T-cell (primary cell): ENCODE measurements around the gene SOX18. TPM values are rescaled to one million over a fixed set of nuclear protein-coding genes. Genes with fewer than 3 reads are reported as not detected.

Experiments used
- ATAC-seq, 4 experiments: fragments of 200-7000 bp in 3 of 4; fragments of 150-1000 bp in 1 of 4; cut with Tn5 transposase; replicated peaks in 1 of 4; 1 replicate in 3 of 4; 2 replicates in 1 of 4; pipeline ENCODE4 v1.10.0; 2021; ENCODE audit warnings: moderate library complexity in 3 of 4, mild to moderate bottlenecking in 2 of 4, moderate number of reproducible peaks in 1 of 4
- CTCF ChIA-PET, 2 donors: fragments of 300-600 bp; sonication (Branson Sonifier 250); formaldehyde crosslinking; loops; one replicate each; lab custom pipeline; 2022; ENCODE audit warnings: antibody characterized with exemption in 2 of 2; lab: Charles Lee
- POLR2A ChIA-PET, 2 donors: fragments of 300-600 bp; sonication (Branson Sonifier 250); formaldehyde crosslinking; loops; one replicate each; lab custom pipeline; 2022; ENCODE audit warnings: antibody characterized with exemption in 2 of 2; lab: Charles Lee
- DNase-seq, 35 experiments: peaks; one replicate each; pipeline versions ENCODE4 v3.0.0 to v3.0.0-alpha.2; 2013 to 2023
- H3K27ac ChIP-seq: one replicate; pipeline ENCODE4 v1.5.1; 2013; ENCODE audit warnings: low read length
- H3K27me3 ChIP-seq, 2 experiments: replicated peaks in 1 of 2; 1 replicate in 1 of 2; 2 replicates in 1 of 2; pipeline versions ENCODE4 v1.6.1 to v1.7.0; 2013; ENCODE audit warnings: low read length in 1 of 2, mixed read lengths in 1 of 2; ENCODE audit not compliant: control insufficient read depth in 2 of 2, insufficient read depth in 2 of 2; ENCODE audit errors: extremely low read depth in 1 of 2
- H3K36me3 ChIP-seq, 2 donors: 1 replicate in 1 of 2; 2 replicates in 1 of 2; pipeline versions ENCODE4 v1.6.1 to v1.7.0; 2013; ENCODE audit warnings: low read length in 1 of 2; ENCODE audit not compliant: control insufficient read depth in 2 of 2, insufficient read depth in 1 of 2; ENCODE audit errors: extremely low read depth in 1 of 2
- H3K4me1 ChIP-seq, 2 experiments: 1 replicate in 1 of 2; 2 replicates in 1 of 2; pipeline versions ENCODE4 v1.6.1 to v1.7.0; 2013; ENCODE audit warnings: low read length in 2 of 2, mixed read lengths in 1 of 2; ENCODE audit not compliant: insufficient read depth in 2 of 2, control insufficient read depth in 1 of 2; ENCODE audit errors: extremely low read depth in 1 of 2
- H3K4me3 ChIP-seq, 2 donors: 1 replicate in 1 of 2; 2 replicates in 1 of 2; pipeline versions ENCODE4 v1.5.1 to v1.7.0; 2013; ENCODE audit warnings: mild to moderate bottlenecking in 2 of 2, low read length in 1 of 2, moderate library complexity in 1 of 2; ENCODE audit not compliant: control insufficient read depth in 1 of 2; ENCODE audit errors: extremely low read depth in 1 of 2
- H3K9me3 ChIP-seq: 2 replicates; pipeline ENCODE4 v1.7.0; 2013
- H3K27ac Mint-ChIP-seq, 2 donors: one replicate each; pipeline ENCODE4 v1.8.0; 2020 to 2021; ENCODE audit warnings: mild to moderate bottlenecking in 2 of 2, mixed read lengths in 2 of 2
- H3K27me3 Mint-ChIP-seq, 2 donors: one replicate each; pipeline ENCODE4 v1.8.0; 2021 to 2022; ENCODE audit warnings: mixed read lengths in 2 of 2
- H3K36me3 Mint-ChIP-seq: one replicate; pipeline ENCODE4 v1.8.0; 2021; ENCODE audit warnings: mixed read lengths
- H3K4me1 Mint-ChIP-seq, 3 donors: one replicate each; pipeline ENCODE4 v1.8.0; 2020 to 2022; ENCODE audit warnings: mixed read lengths in 3 of 3, mild to moderate bottlenecking in 1 of 3
- H3K4me3 Mint-ChIP-seq, 3 donors: one replicate each; pipeline ENCODE4 v1.8.0; 2020 to 2022; ENCODE audit warnings: mild to moderate bottlenecking in 3 of 3, mixed read lengths in 3 of 3, moderate library complexity in 3 of 3
- H3K9me3 Mint-ChIP-seq, 3 donors: one replicate each; pipeline ENCODE4 v1.8.0; 2020 to 2022; ENCODE audit warnings: mixed read lengths in 3 of 3
- WGBS: methylation state at CpG from one replicate; pipeline ENCODE4 v1.1.5; 2013; ENCODE audit warnings: missing lambda C conversion rate; ENCODE audit not compliant: insufficient coverage; 5-methylcytosine and 5-hydroxymethylcytosine counted together
- total RNA-seq, 35 experiments: library from RNA in 6 of 35; stranded (reverse) in 6 of 35; fragments of 120-200 nt in 1 of 35; gene quantifications; one replicate each; pipeline versions ENCODE4 v1.2.1 to v1.2.4 and lab custom pipeline; 2013 to 2026

SOX18 gene
- total RNA-seq, 5 donors from 2014 or later (not counting 1 experiment from before 2014, with no cell fraction given), result 0.35 to 0.56 (median 0.44) TPM; not detected in 2

DNA sequence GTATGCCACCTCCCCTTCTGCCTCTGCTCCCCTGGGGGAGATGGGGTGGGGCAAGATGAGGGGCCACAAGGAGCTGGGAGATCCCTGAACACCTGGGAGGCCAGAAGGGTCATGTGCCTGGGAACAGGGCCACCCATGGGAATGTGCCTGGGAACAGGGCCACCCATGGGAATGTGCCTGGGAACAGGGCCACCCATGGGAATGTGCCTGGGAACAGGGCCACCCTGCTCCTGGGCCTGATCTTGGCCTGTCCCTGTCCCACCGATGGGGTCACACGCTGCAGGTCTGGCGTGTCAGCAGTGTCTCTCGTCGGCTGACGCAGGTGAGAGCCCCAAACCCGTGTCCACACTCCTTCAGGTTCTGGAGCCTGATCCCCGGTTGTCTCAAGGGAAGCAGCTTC is 25.5 kb upstream of the SOX18 start:
- peaks cover 8 to 50% of the 10 kb centered on the region in 2 experiments for H3K4me1 ChIP-seq
- H3K36me3 Mint-ChIP-seq, result peaks cover 3% of the 10 kb centered on the region
- no peaks in the 10 kb centered on the region for H3K27me3 ChIP-seq
- DNase-seq (no peak), ATAC-seq (no peak)
- peak overlapping the region in 1 of 2 donors; percentile 22 for H3K27ac Mint-ChIP-seq
- ChIA-PET CTCF (interaction anchor here in 1 of 2 donors (0.7 kb wide), 1 partner anchor 28 kb away, joined by 10 read pairs; no protein-coding TSS in a partner anchor), POLR2A (no interaction called here)
- no peaks in the 10 kb centered on the region for H3K9me3 ChIP-seq
- peaks cover 13 to 29% (median 22%) of the 10 kb centered on the region in 3 donors for H3K4me1 Mint-ChIP-seq
- 99% methylated on average over 8 of the region's 8 CpGs for WGBS
- no peak overlapping the region for H3K4me3 ChIP-seq
- H3K36me3 ChIP-seq, result peaks cover 9 to 42% of the 10 kb centered on the region in 2 donors
- H3K27ac ChIP-seq, result no peak overlapping the region
- H3K9me3 Mint-ChIP-seq, result no peaks in the 10 kb centered on the region
- no peaks in the 10 kb centered on the region for H3K27me3 Mint-ChIP-seq
- no peak overlapping the region for H3K4me3 Mint-ChIP-seq

DNA sequence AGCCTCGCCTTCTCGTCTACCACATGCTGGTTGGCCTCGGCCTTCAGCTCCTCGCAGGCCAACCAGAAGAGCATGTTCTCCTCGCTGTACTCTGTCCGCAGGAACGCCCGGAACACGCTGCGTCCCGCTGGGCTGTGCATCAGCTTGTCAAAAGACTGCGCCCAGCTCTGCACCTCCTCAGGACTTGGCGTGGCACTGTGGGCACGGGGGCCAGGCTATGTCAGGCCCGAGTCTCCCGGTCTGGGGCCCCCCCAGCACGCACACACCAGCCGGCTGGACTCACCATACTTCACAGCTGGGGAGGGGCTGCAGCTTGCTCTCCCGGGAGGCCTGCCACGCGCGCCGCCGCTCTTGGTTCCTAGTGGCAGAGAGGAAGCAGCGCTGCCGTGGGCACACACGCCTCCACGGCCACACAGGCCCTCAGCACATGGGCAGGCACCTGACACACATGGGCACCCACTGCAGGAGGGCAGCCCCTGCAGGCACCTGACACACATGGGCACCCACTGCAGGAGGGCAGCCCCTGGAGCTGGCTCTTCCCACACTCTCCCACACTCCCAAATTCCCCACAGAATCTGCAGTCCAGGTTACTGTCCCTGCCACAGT is 24.8 kb upstream of the SOX18 start:
- Histone ChIP-seq H3K4me1 (peaks cover 8 to 56% of the 10 kb centered on the region in 2 experiments), H3K9me3 (no peaks in the 10 kb centered on the region), H3K27ac (no peak overlapping the region), H3K27me3 (no peaks in the 10 kb centered on the region), H3K4me3 (no peak overlapping the region), H3K36me3 (peaks cover 9 to 42% of the 10 kb centered on the region in 2 donors)
- ATAC-seq (no peak), DNase-seq (no peak)
- H3K27me3 Mint-ChIP-seq, result no peaks in the 10 kb centered on the region
- H3K27ac Mint-ChIP-seq, result peak overlapping the region in 1 of 2 donors; percentile 27
- no peaks in the 10 kb centered on the region for H3K9me3 Mint-ChIP-seq
- WGBS, result 94% methylated on average over 27 of the region's 28 CpGs
- CTCF ChIA-PET, result no interaction called here
- POLR2A ChIA-PET, result no interaction called here
- H3K4me3 Mint-ChIP-seq, result no peak overlapping the region
- peaks cover 13 to 32% (median 22%) of the 10 kb centered on the region in 3 donors for H3K4me1 Mint-ChIP-seq
- peaks cover 3% of the 10 kb centered on the region for H3K36me3 Mint-ChIP-seq

DNA sequence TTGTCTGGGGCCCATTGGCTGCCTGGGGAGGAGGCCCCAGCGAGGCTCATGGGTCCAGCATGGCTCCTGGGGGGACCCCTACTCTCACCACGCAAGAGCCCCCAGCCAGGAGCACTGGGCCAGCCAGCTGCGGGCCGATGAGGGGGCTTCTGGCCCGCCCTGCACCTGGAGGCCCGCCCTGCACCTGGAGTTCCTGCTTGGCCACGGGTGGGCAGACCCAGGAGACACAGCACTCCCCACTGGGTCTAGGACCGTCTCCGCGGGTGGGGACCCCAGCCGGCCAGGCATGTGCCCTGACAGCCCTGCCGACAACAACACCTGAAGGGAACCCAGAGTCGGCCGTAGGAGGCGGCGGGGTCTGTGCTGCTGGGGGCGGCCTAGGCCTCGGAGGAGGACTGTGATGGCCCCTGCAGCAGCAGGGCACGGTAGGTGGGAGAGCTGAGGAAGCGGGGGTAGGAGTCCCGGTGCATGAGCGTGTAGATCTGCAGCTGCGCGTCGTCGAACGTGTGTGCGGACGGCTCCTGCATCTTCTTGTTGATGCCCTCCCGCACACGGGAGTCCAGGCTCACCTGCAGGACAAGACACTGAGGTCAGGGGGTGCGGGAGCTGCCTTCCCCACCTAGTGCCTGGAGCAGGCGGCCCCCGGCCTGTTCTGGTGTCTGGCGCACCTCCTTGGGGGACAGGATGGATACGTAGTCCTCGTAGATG is 24.2 kb upstream of the SOX18 start:
- H3K27ac ChIP-seq, result no peak overlapping the region
- no peaks in the 10 kb centered on the region for H3K9me3 ChIP-seq
- ChIA-PET POLR2A (no interaction called here), CTCF (no interaction called here)
- H3K36me3 ChIP-seq, result peaks cover 9 to 42% of the 10 kb centered on the region in 2 donors
- peaks cover 8 to 56% of the 10 kb centered on the region in 2 experiments for H3K4me1 ChIP-seq
- Mint-ChIP-seq H3K36me3 (peaks cover 3% of the 10 kb centered on the region), H3K9me3 (no peaks in the 10 kb centered on the region), H3K27ac (no peak overlapping the region), H3K4me3 (no peak overlapping the region), H3K27me3 (no peaks in the 10 kb centered on the region), H3K4me1 (peaks cover 13 to 34% (median 18%) of the 10 kb centered on the region in 3 donors)
- ATAC-seq, result no peak
- whole genome bisulfite sequencing, result 96% methylated on average over 32 of the region's 37 CpGs
- DNase-seq, result no peak
- H3K27me3 ChIP-seq, result no peaks in the 10 kb centered on the region
- H3K4me3 ChIP-seq, result no peak overlapping the region

DNA sequence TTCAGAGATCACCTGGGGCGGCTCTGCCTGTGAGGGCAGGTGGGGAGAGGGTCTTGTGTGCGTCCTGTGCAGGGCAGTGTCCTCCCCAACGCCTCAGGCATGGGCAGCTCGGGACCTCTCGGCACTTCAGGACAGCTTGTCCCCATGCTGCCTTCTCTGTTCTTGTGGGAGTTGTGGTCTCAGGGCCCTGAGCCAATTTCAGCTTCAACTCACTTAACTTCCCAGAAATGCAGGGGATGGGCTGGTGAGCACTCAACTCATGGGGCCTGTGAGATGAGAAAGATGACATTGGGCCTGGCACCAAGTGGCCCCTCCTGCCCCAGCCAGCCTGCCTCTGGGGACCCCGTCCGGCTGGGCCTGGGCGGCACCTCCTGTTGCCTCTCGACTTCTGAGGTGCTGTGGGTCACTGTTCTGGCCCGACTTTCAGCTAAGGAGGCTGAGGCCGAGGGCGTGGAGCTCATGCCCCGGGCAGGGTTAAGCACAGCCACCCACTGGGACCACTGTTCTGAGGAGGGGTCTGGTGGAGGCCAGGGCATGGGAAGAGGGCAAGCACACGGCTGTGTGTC is 23.1 kb upstream of the SOX18 start:
- Mint-ChIP-seq H3K27me3 (no peaks in the 10 kb centered on the region), H3K36me3 (peaks cover 3% of the 10 kb centered on the region), H3K27ac (no peak overlapping the region), H3K9me3 (no peaks in the 10 kb centered on the region), H3K4me3 (no peak overlapping the region), H3K4me1 (peaks cover 9 to 36% (median 13%) of the 10 kb centered on the region in 3 donors)
- ATAC-seq, result no peak
- no peaks in the 10 kb centered on the region for H3K27me3 ChIP-seq
- POLR2A ChIA-PET, result no interaction called here
- CTCF ChIA-PET, result no interaction called here
- H3K9me3 ChIP-seq, result no peaks in the 10 kb centered on the region
- DNase-seq, result no peak
- peaks cover 9 to 42% of the 10 kb centered on the region in 2 donors for H3K36me3 ChIP-seq
- peaks cover 8 to 56% of the 10 kb centered on the region in 2 experiments for H3K4me1 ChIP-seq
- H3K27ac ChIP-seq, result no peak overlapping the region
- no peak overlapping the region for H3K4me3 ChIP-seq
- WGBS, result 89% methylated on average over 8 of the region's 14 CpGs

DNA sequence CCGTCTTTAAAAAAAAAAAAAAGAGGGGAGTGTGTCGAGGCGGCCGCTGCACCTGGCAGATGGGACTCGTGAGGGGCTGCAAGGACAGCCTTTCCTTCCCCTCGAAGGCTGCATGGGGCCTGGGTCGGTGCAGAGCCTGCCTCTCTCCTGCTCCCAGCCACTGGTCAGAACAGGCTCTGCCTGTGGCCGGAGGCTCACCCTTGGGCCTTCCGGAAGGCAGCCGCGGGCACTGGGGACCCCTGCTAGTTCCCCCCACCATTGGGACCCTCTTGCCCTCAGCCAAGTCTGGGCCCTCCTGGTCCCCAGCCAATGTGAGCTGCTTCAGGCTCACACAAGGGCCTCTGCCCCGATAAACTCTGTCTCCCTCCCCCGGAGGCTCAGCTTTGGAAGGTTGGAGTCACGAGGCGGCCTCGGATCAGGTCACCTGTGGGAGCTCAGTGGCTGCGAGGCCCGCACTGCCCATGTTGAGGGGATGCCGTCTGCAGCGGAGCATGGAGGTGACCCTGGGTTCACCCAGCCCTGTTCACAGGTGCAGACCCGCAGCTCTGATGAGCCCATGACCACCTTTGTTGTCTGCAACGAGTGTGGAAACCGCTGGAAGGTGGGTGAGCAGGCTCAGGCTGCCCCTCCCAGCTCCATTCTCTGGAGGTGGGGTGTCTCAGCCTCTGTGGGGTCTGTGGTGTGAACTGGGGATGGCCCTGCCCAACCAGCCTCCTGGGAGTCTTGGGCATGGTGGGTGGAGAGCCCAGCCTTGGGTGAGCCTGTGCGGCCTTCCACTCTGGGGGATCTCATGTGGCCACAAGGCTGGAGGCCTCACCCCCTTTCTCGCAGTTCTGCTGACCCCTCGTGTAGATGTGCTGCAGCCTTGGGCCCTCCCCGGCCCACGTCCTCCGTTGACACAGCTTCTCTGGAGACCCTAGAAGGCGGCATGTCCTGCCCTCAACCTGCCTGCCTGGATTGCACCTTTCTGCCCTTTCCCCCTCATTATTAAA is 22.2 kb upstream of the SOX18 start:
- Histone ChIP-seq H3K4me3 (no peak overlapping the region), H3K36me3 (peaks cover 9 to 41% of the 10 kb centered on the region in 2 donors), H3K4me1 (peaks cover 3 to 56% of the 10 kb centered on the region in 2 experiments), H3K9me3 (no peaks in the 10 kb centered on the region), H3K27me3 (no peaks in the 10 kb centered on the region), H3K27ac (no peak overlapping the region)
- H3K36me3 Mint-ChIP-seq, result peaks cover 3% of the 10 kb centered on the region
- no peaks in the 10 kb centered on the region for H3K9me3 Mint-ChIP-seq
- no peak for ATAC-seq
- DNase-seq, result no peak
- H3K27me3 Mint-ChIP-seq, result no peaks in the 10 kb centered on the region
- H3K4me3 Mint-ChIP-seq, result no peak overlapping the region
- H3K27ac Mint-ChIP-seq, result peak overlapping the region in 1 of 2 donors; percentile 66
- CTCF ChIA-PET, result interaction anchor here in 1 of 2 donors (0.5 kb wide), 1 partner anchor 551 kb away, joined by 3 read pairs; no protein-coding TSS in a partner anchor
- POLR2A ChIA-PET, result no interaction called here
- H3K4me1 Mint-ChIP-seq, result peaks cover 14 to 39% (median 17%) of the 10 kb centered on the region in 3 donors
- WGBS, result 85% methylated on average over 19 of the region's 30 CpGs
